ENCODE measurements around the gene SLC4A5. TPM values are rescaled to one million over a fixed set of nuclear protein-coding genes. Genes with fewer than 3 reads are reported as not detected.
"Not testable (repeated sequence)": the region's sequence is repeated elsewhere in the genome, so short reads cannot be mapped to it uniquely, and the experiment has no call there.

SLC4A5 gene
- total RNA-seq, 1 experiment from 2014 or later = under 0.01 TPM

DNA sequence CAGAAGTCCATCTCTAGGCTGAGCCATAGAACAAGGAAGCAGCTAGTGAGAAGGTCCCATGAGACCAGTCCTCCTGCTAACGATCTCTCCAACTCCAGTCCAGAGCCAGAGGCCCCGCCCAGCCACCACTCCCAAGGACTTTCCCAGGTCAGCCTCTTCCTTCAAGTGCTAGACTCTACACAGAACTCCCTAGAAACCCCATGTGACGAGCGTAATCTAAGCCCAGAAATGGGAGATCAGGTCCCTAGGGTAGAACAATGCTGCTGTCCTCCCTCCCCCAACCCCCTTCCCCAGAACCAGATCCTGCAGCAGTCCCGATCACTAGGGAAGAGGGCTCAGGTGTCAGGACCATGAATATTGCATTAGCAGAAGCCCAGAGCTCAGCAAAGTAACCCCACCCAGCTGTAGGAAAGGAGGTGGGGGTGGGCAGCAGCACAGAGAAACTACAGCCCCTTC, 30.0 kb upstream of the SLC4A5 start:
- Histone ChIP-seq H3K9me3 (no peaks in the 10 kb centered on the region), H3K27me3 (no peaks in the 10 kb centered on the region), H3K4me3 (no peak overlapping the region), H3K36me3 (peaks cover 13% of the 10 kb centered on the region)
- no peak for DNase-seq

DNA sequence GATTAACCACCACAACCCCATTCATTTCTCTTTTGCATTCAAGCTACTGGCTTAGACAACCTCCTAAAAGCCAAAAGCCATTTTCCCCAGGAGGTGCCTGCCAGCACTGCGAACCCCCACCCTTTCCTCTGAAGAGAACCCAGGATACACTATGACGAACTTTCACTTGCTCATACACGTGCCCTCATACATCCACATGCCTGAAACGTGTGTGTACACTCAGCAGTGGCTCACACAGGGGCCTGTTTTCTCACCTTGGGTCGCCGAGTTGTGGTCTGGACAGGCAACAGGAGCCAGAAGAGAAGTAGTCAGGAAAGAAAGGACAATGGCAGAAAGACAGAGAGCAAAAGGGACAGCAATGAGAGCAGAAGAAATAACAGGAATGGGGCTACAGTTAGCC, 29.5 kb upstream of the SLC4A5 start:
- Histone ChIP-seq H3K9me3 (no peaks in the 10 kb centered on the region), H3K36me3 (peaks cover 14% of the 10 kb centered on the region), H3K27me3 (no peaks in the 10 kb centered on the region), H3K4me3 (no peak overlapping the region)
- no peak for DNase-seq

DNA sequence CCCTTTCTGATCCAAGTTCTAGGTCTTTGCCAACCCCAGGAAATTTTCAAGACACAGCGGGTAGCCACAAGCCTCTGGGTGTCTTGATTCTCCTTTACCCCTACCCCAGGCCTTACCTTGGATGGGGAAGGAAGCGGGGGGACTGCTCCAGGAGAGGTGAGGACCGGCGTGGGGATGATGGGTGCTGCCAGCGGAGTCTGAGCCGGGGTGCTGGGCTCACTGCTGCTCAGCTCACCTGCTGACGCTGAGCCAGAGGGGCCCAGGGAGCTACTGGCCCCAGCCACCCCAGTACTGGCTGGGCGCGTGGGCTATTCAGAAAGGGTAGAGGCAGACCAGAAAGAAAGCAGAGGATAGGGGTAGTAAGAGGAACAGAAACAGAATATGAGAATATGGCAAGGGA, 28.2 kb upstream of the SLC4A5 start:
- Histone ChIP-seq H3K36me3 (peaks cover 16% of the 10 kb centered on the region), H3K4me3 (no peak overlapping the region), H3K27me3 (no peaks in the 10 kb centered on the region), H3K9me3 (no peaks in the 10 kb centered on the region)
- no peak for DNase-seq

DNA sequence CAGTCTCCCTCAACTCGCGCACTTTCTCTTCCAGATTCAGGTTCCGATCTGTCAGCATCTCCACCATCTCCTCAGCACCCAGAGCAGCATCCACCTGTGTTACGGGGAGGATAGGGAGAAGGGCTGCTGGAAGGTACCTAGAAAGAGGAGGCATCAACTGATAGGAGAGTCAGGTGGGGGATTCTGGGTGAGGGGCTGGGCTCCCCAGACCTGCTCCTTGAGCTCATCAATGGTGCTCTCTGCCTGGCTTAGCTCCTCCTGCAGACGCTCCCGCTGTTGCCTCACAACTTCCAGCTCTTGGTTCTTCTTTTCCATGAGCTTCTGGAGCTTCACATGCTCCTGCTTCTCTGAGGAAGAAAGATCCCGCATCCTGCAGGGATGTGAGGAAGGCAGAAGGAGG, 26.8 kb upstream of the SLC4A5 start:
- DNase-seq = no peak
- H3K9me3 ChIP-seq = no peaks in the 10 kb centered on the region
- H3K36me3 ChIP-seq = peaks cover 18% of the 10 kb centered on the region

DNA sequence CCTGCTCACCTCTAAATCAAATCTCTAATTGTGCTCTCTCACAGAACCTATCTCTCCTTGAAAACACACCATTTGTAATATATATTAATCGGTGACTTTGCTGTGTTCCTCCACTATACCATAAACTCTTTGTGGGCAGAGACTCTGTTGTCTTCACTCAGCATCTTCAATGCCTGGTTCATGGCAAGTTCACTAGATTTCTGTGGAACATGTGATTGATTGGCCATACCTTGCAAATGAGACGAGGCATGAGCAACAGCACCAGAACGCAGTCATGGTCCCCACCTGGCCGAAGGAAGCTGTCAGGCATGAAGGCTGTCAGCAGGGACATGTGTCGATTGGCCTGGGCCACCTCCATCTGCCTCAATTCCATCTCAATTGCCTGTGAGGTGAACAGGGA, 25.3 kb upstream of the SLC4A5 start:
- H3K36me3 ChIP-seq = peaks cover 30% of the 10 kb centered on the region
- DNase-seq = no peak
- no peaks in the 10 kb centered on the region for H3K9me3 ChIP-seq
- no peaks in the 10 kb centered on the region for H3K27me3 ChIP-seq
- no peak overlapping the region for H3K4me3 ChIP-seq

More for the DNA sequence above, 26.8 kb upstream of the SLC4A5 start:
- Histone ChIP-seq H3K4me3 (no peak overlapping the region), H3K27me3 (no peaks in the 10 kb centered on the region)

DNA sequence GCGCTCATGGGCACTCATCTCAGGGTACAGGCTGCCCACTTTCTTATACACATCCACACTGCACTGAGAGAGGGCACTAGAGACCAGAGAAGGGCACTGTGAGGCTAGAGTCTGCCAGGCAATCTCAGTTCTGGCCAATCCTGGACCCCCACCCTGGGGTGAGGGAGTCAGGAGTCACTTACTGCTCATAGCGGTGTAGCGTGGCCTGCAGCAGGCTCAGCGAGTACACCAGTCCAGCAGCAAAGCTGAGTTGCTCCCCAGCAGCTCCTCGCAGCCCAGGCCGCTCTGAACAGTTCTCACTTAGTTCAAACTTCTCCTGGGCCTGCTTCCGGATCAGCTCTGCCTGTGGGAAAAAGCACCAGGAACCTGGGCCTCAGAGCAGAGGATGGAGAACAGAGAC, 24.6 kb upstream of the SLC4A5 start:
- Histone ChIP-seq H3K36me3 (peaks cover 32% of the 10 kb centered on the region), H3K4me3 (no peak overlapping the region)
- no peak for DNase-seq

DNA sequence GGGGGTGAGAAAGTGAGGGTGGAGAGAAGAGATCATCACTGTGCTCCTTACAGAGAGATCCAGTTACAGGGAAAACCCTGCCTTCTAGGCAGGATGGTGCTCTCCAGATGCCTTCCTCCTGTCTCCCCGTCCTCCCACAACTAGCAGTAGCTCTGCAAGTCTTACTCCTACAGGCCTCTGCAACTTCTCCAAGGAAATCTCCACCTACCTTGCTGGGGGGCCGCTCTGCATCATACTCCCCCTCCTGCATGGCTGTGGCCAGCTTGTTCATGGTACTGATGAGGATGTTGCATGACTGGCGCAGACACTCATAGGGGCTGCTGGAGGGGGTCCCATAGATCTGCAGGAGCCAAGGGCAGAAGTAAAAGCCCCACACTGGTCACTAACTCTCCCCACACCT, 22.8 kb upstream of the SLC4A5 start:
- no peak for DNase-seq
- Histone ChIP-seq H3K27me3 (no peaks in the 10 kb centered on the region), H3K4me3 (no peak overlapping the region), H3K9me3 (no peaks in the 10 kb centered on the region), H3K36me3 (peaks cover 34% of the 10 kb centered on the region)

More for the DNA sequence above, 24.6 kb upstream of the SLC4A5 start:
- Histone ChIP-seq H3K27me3 (no peaks in the 10 kb centered on the region), H3K9me3 (no peaks in the 10 kb centered on the region)

DNA sequence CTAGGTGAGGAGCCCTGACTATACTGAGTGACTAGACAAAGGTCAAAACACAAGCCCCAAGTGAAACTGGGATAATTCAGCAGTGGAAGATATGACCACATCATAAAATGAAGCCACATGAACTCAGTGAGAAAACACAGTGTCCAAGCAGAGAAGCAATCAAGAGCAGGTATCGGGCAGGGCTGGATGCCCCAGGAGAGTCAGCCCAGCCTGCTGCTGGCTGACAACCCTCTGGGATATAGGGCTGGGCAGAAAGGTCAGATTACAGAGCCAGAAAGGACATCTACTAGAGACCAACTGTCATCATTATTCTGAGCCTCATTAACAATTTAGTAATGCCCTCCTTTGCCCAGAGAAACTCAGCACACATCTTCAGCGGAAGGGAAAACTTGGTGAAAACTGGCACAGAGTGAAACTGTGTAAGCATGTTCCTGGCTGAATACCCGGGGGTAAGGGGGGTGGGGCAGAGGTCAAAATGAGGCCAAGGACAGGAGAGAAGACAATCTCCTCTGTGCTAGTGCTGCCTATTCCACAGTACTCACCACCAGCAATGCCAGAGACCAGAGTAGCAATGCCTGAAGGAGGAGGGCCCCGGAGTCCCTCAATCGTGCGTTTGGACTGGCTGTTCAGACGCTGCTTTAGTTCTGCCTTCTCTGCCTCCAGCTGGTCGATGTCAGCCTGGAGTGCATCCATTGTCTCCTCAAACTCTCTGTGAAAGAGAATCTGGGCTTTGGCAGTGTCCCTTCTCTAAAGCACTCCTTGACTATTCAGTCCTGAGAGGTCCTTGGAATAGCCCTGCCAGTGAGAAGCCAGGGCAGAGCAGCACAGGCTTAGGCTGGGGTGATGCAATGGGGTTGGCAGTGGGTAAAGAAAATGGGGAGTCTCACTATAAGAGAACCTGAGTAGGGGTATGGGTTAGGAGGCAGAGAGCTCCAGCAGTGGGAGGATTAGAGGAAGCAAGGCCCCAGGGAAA, 21.6 kb upstream of the SLC4A5 start:
- no peaks in the 10 kb centered on the region for H3K27me3 ChIP-seq
- peaks cover 30% of the 10 kb centered on the region for H3K36me3 ChIP-seq
- no peak for DNase-seq
- no peaks in the 10 kb centered on the region for H3K9me3 ChIP-seq
- no peak overlapping the region for H3K4me3 ChIP-seq

DNA sequence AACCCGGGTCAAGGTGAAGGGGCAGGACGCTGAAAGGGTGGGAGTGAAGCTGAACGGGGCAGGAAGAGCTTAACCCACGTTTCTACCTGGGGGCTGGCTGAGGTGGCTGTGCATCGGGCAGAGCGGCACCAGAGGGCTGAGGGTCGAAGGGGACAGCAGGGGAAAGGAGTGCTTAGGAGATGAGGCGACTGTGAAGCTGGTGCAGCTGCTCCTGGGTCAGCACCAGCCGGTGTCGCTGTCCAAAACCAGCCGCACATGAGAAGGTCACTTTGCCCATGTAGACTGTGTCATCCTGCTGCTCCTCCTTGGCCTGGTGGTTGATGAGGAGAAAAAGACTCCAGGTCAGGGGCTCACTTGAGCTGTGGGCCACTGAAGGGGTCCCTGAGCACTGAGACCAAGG, 18.1 kb upstream of the SLC4A5 start:
- H3K36me3 ChIP-seq = peaks cover 20% of the 10 kb centered on the region

DNA sequence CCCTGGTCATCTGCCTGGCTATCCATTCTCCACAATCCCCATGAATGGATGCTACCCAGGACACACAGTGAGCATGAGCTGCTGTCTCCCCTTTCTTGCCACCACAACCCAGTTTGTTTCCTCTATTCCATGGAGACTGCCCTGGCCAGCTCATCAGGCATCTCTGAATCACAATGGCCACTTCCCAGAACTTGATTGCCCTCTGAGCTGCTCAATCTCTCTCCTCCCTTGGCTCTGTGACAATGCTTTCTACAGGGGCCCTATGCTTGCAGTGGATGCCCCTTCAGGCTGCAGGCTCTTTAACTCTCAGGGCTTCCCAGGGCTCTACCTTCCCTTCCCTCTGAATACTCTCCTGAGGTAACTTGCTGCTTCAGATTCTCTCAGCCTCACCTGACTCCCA, 14.4 kb upstream of the SLC4A5 start:
- no peak for DNase-seq
- Histone ChIP-seq H3K4me3 (no peak overlapping the region), H3K27me3 (no peaks in the 10 kb centered on the region), H3K36me3 (peaks cover 5% of the 10 kb centered on the region), H3K9me3 (no peaks in the 10 kb centered on the region)

More for the DNA sequence above, 18.1 kb upstream of the SLC4A5 start:
- DNase-seq = no peak
- Histone ChIP-seq H3K9me3 (no peaks in the 10 kb centered on the region), H3K4me3 (no peak overlapping the region), H3K27me3 (no peaks in the 10 kb centered on the region)

DNA sequence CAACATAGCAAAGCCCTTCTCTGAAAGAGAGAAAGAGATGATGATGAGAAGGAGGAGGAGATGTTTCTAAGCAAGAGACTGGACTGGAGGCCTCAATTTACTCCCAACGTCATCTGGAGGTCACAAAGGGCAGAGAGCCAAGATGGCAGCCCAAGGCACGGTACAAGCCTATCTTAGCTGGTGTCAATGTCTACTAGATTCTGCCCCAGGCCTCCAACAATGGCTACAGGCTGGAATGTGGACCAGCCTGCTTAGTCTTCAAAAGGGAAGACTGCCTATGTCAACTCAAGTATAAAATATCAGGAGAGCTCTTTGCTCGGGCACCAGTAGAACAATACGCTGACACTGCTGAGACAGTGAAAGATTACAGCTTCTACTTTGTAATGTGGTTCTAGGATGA, 6.7 kb upstream of the SLC4A5 start:
- no peaks in the 10 kb centered on the region for H3K36me3 ChIP-seq
- H3K4me3 ChIP-seq = no peak overlapping the region
- H3K9me3 ChIP-seq = no peaks in the 10 kb centered on the region
- H3K27me3 ChIP-seq = no peaks in the 10 kb centered on the region
- no peak for DNase-seq

DNA sequence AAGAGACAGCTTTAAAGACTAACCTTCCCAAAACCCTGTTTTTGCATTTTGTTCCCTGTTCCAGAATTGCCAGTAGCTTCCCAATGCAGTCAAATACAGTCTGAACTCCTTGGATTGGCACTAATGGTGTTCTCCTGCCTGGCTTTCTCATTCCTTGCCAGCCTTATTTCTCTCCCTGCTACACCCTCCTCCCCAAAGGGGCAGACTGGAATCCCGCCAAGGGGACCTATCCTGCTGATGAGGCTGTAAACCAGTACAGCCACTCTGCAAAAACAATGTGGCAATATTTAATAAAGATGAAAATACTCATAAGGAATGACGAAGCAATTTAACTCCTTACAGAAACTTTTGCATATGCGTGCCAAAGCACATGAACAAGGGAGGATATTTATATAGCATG, 4.5 kb upstream of the SLC4A5 start:
- DNase-seq = no peak
- Histone ChIP-seq H3K36me3 (no peaks in the 10 kb centered on the region), H3K9me3 (no peaks in the 10 kb centered on the region), H3K4me3 (no peak overlapping the region), H3K27me3 (no peaks in the 10 kb centered on the region)

DNA sequence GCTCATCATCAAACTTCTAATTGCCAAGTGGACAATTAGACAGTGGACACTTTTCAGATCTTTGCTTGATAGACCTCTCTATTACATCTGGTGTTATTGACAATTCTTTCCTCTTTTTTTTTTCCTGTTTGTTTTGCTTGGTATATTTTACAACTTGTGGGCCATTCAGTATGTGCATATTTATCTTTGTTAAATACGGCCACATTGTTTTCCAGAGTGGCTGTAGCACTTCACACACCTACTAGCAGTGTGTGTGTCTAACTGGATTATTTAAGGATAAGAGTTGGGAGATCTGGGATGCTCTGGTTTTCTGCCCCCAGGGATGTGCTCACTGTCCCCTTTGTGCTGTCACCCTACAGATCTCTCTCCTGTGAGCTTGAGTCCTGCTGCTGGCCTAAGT, 4.1 kb upstream of the SLC4A5 start:
- H3K4me3 ChIP-seq = no peak overlapping the region
- no peaks in the 10 kb centered on the region for H3K27me3 ChIP-seq
- DNase-seq = no peak
- H3K36me3 ChIP-seq = no peaks in the 10 kb centered on the region
- H3K9me3 ChIP-seq = no peaks in the 10 kb centered on the region

DNA sequence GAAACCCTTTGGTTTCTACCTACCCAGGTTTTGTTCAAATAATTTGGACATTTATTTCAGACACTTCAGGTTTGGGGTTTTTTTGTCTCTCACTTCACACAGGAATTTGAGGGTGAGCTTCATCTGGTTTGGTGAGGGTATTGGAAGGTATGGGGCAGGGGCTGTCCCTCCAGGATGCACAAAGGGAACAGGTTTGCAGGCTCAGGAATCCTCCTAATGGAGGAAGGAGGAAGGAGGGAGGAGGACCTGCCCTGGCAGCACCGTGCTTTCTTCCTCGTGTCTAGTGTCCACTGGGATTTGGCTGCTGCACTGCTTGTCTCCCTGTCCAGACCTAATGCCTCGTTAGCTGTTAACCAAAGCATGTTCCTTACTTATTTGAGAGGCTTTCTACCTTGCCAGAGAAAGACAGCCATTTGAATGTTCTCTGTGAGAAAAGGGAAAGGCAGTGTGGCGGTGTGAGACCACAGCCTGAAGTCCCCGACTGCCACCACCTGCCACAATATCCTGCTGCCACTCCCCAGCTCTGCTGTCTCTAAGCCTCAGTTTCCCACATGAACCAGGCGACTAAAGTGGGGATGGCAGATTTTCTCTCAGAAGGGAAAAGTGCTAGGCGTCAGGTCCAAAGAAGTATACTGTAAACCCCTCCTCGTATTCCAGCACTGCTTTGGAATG, 2.2 kb upstream of the SLC4A5 start:
- Histone ChIP-seq H3K4me3 (no peak overlapping the region), H3K27me3 (no peaks in the 10 kb centered on the region), H3K36me3 (no peaks in the 10 kb centered on the region), H3K9me3 (no peaks in the 10 kb centered on the region)
- DNase-seq = no peak

DNA sequence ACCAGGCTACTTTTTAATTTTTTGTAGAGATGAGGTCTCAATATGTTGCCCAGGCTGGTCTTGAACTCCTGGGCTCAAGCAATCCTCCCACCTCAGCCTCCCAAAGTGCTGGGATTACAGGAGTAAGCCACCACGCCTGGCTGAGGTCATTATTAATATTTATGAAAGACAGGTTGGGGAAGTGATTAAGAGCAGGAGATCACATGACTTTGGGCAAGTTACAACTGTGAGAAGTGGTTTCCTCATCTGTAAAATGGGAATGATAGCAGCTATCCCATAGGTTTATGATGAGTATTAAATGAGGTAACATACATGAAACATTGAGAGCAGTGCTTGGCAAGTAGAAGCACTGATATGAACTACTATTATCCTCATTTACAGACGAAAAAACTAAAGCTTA, 7.0 kb downstream of the SLC4A5 start:
- DNase-seq, H3K4me3 ChIP-seq: not testable (repeated sequence)

DNA sequence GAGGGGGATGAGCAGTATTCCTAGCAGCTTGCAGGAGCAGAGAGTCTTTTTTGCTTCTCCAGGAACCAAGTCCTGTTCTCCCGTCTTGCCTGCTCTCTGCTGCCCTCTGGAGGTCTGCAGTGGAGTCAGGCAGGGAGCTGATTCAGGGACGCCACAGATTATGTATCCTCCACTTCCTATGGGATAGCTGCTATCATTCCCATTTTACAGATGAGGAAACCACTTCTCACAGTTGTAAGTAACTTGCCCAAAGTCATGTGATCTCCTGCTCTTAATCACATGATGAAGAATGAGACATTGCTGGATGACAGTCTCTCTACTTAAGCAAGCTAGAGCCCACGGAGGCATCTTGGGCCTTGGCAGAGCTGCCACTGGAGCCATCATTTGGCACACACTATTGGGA, 8.3 kb downstream of the SLC4A5 start:
- Histone ChIP-seq H3K36me3 (no peaks in the 10 kb centered on the region), H3K27me3 (no peaks in the 10 kb centered on the region; the same call in 1 of the 2 replicates)

More for the DNA sequence above, 7.0 kb downstream of the SLC4A5 start:
- not testable (repeated sequence) for H3K27me3 ChIP-seq, H3K9me3 ChIP-seq, H3K36me3 ChIP-seq

DNA sequence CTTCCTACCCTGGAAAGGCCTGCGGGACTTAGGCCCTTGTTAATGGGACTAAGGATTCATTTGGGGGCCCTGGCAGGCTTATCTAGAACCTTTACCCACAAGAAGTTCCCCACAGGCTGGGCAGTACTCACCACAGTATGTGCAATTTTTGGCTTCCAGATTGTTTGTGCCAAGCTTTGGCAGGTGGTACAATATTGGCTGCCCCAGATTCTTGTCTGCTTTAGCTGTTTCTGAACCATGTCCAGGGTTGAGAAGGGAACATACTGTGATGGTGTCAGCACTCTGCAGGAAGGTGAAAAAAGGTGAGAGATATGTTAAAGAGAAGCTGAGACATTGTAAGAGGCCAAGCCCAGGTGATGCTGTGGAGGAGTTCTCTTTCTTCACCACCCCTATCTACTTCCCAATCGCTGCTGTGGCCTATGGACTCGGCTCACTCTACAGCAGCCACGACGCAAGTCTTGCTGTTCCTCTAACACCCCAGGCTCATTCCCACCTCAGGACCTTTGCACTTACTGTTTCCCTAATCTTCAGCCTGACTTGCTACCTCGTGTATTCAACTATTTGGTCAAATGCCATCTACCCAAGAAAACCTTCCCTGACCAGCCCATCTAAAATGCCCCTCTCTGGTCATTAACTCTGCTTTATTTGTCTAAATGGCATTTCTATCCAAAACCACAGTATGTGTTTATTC, 9.2 kb downstream of the SLC4A5 start:
- no peaks in the 10 kb centered on the region for H3K27me3 ChIP-seq
- no peak overlapping the region for H3K4me3 ChIP-seq
- no peaks in the 10 kb centered on the region for H3K36me3 ChIP-seq
- DNase-seq = no peak
- no peaks in the 10 kb centered on the region for H3K9me3 ChIP-seq

More for the DNA sequence above, 8.3 kb downstream of the SLC4A5 start:
- peak; percentile 58 for DNase-seq
- no peak overlapping the region for H3K4me3 ChIP-seq
- H3K9me3 ChIP-seq = no peaks in the 10 kb centered on the region
